ENCODE results near the gene GNGT1.

Gene GNGT1

GRCh38 chr7:93906267-93906666 is at the start of gene GNGT1:
Gene GNGT1, plus strand, starts transcription at chr7:93906567. Its CDS starts 180 bp downstream, at chr7:93906747.
- DNase-seq: no peak

GRCh38 chr7:93858857-93859256 is 47.5 kb upstream of the GNGT1 start:
- DNase-seq: no peak

GRCh38 chr7:93860261-93860660 is 46.1 kb upstream of the GNGT1 start:
- DNase-seq: no peak

GRCh38 chr7:93861325-93861949 is 44.9 kb upstream of the GNGT1 start:
- DNase-seq: no peak

GRCh38 chr7:93862651-93863050 is 43.7 kb upstream of the GNGT1 start:
- DNase-seq: no peak

GRCh38 chr7:93866886-93867285 is 39.5 kb upstream of the GNGT1 start:
- DNase-seq: no peak

- no peak for DNase-seq
Measured at GRCh38 chr7:93873998-93874574, 32.3 kb upstream of the GNGT1 start.

- no peak for DNase-seq
Measured at GRCh38 chr7:93877742-93878141, 28.6 kb upstream of the GNGT1 start.

GRCh38 chr7:93879356-93879755 is 27.0 kb upstream of the GNGT1 start:
- DNase-seq: no peak

- no peak for DNase-seq
Measured at GRCh38 chr7:93882468-93882867, 23.9 kb upstream of the GNGT1 start.

GRCh38 chr7:93883078-93883916 is 23.1 kb upstream of the GNGT1 start:
- DNase-seq: no peak

- no peak for DNase-seq
Measured at GRCh38 chr7:93883917-93884345, 22.4 kb upstream of the GNGT1 start.

GRCh38 chr7:93884541-93884940 is 21.8 kb upstream of the GNGT1 start:
- no peak for DNase-seq

GRCh38 chr7:93889261-93889660 is 17.1 kb upstream of the GNGT1 start:
- no peak for DNase-seq

GRCh38 chr7:93890041-93890463 is 16.3 kb upstream of the GNGT1 start:
- DNase-seq: no peak

- DNase-seq: no peak
Measured at GRCh38 chr7:93890464-93891068, 15.8 kb upstream of the GNGT1 start, which contains the start of gene TFPI2. Gene TFPI2, minus strand, starts transcription at chr7:93890753. Its CDS starts 75 bp downstream, at chr7:93890678.

GRCh38 chr7:93894426-93894825 is 11.9 kb upstream of the GNGT1 start:
- no peak for DNase-seq

- DNase-seq: no peak
Measured at GRCh38 chr7:93894966-93895640, 11.3 kb upstream of the GNGT1 start.

- no peak for DNase-seq
Measured at GRCh38 chr7:93895859-93896600, 10.3 kb upstream of the GNGT1 start.

GRCh38 chr7:93897680-93898079 is 8.7 kb upstream of the GNGT1 start:
- DNase-seq: no peak

GRCh38 chr7:93902777-93903423 is 3.5 kb upstream of the GNGT1 start:
- no peak for DNase-seq

Data from CD4-positive, alpha-beta T cell treated with Interleukin-12 subunit alpha and Interleukin-12 subunit beta, for 1 hour (primary cell).